ENCODE measurements around the gene NELL2. TPM values are rescaled to one million over a fixed set of nuclear protein-coding genes. Genes with fewer than 3 reads are reported as not detected.

NELL2 gene
- total RNA-seq, 1 donor: 0.86 TPM

- DNase-seq (ENCODE audit: low read depth): peak; percentile 13
- H3K4me3 ChIP-seq (ENCODE audit: low read depth, low read length): no peak overlapping the region
- no peak for TF ChIP-seq CTCF (IDR thresholded peaks at IDR 0.05; ENCODE audit: insufficient read depth, low read depth, low read length)
Measured at GRCh38 chr12:44873898-44874297, 2.2 kb downstream of the NELL2 start.

GRCh38 chr12:44869503-44869902, 6.6 kb downstream of the NELL2 start:
- TF ChIP-seq CTCF (IDR thresholded peaks at IDR 0.05; ENCODE audit: insufficient read depth, low read depth, low read length): no peak
- H3K4me3 ChIP-seq (ENCODE audit: low read depth, low read length): no peak overlapping the region
- no peak for DNase-seq (ENCODE audit: low read depth)

- no peak for TF ChIP-seq CTCF (IDR thresholded peaks at IDR 0.05; ENCODE audit: insufficient read depth, low read depth, low read length)
- DNase-seq (ENCODE audit: low read depth): no peak
Measured at GRCh38 chr12:44863867-44864266, 12.2 kb downstream of the NELL2 start.

GRCh38 chr12:44859998-44860689, 16.0 kb downstream of the NELL2 start:
- no peak overlapping the region for H3K4me3 ChIP-seq (ENCODE audit: low read depth, low read length)
- TF ChIP-seq CTCF (IDR thresholded peaks at IDR 0.05; ENCODE audit: insufficient read depth, low read depth, low read length): no peak
- DNase-seq (ENCODE audit: low read depth): no peak

More at GRCh38 chr12:44863867-44864266, 12.2 kb downstream of the NELL2 start:
- H3K4me3 ChIP-seq (ENCODE audit: low read depth, low read length): no peak overlapping the region

- H3K4me3 ChIP-seq (ENCODE audit: low read depth, low read length): no peak overlapping the region
- TF ChIP-seq CTCF (IDR thresholded peaks at IDR 0.05; ENCODE audit: insufficient read depth, low read depth, low read length): no peak
- DNase-seq (ENCODE audit: low read depth): no peak
Measured at GRCh38 chr12:44858226-44858855, 17.8 kb downstream of the NELL2 start.

- no peak for TF ChIP-seq CTCF (IDR thresholded peaks at IDR 0.05; ENCODE audit: insufficient read depth, low read depth, low read length)
- DNase-seq (ENCODE audit: low read depth): no peak
- H3K4me3 ChIP-seq (ENCODE audit: low read depth, low read length): no peak overlapping the region
Measured at GRCh38 chr12:44852483-44852882, 23.6 kb downstream of the NELL2 start.

All from fibroblast of villous mesenchyme (primary cell).